ENCODE data around the gene PCF11.
"Not testable (repeated sequence)": the region's sequence is repeated elsewhere in the genome, so short reads cannot be mapped to it uniquely, and the experiment has no call there.

Gene PCF11

GRCh38 chr11:83193315-83194280 is 36.7 kb downstream of the PCF11 start, which contains the start of gene ANKRD42:
TSS of gene ANKRD42 (plus strand) at chr11:83193712. CDS start at chr11:83194671, 959 bp downstream.
- DNase-seq (ENCODE audit: low spot score): peak; percentile 90

- peak; percentile 71 for DNase-seq (ENCODE audit: low spot score)
Measured at GRCh38 chr11:83194281-83195142, 37.6 kb downstream of the PCF11 start.

GRCh38 chr11:83195143-83195466 is 38.2 kb downstream of the PCF11 start:
- DNase-seq (ENCODE audit: low spot score): no peak

GRCh38 chr11:83195649-83196048 is 38.7 kb downstream of the PCF11 start:
- no peak for DNase-seq (ENCODE audit: low spot score)

- DNase-seq (ENCODE audit: low spot score): no peak
Measured at GRCh38 chr11:83200035-83200434, 43.1 kb downstream of the PCF11 start.

GRCh38 chr11:83205608-83206185 is 48.8 kb downstream of the PCF11 start:
- DNase-seq (ENCODE audit: low spot score): no peak

- DNase-seq (ENCODE audit: low spot score): no peak
Measured at GRCh38 chr11:83206221-83206620, 49.3 kb downstream of the PCF11 start.

- DNase-seq (ENCODE audit: low spot score): not testable (repeated sequence)
Measured at GRCh38 chr11:83206771-83207382, 49.9 kb downstream of the PCF11 start.

GRCh38 chr11:83219095-83219494 is 62.2 kb downstream of the PCF11 start:
- no peak for DNase-seq (ENCODE audit: low spot score)

- DNase-seq (ENCODE audit: low spot score): no peak
Measured at GRCh38 chr11:83220260-83220659, 63.3 kb downstream of the PCF11 start.

- no peak for DNase-seq (ENCODE audit: low spot score)
Measured at GRCh38 chr11:83221694-83222093, 64.8 kb downstream of the PCF11 start.

- DNase-seq (ENCODE audit: low spot score): no peak
Measured at GRCh38 chr11:83222499-83222898, 65.6 kb downstream of the PCF11 start.

- no peak for DNase-seq (ENCODE audit: low spot score)
Measured at GRCh38 chr11:83223457-83223856, 66.5 kb downstream of the PCF11 start.

GRCh38 chr11:83235825-83236224 is 78.9 kb downstream of the PCF11 start:
- DNase-seq (ENCODE audit: low spot score): no peak
